ENCODE data around the gene HPSE2.

Gene HPSE2

DNA sequence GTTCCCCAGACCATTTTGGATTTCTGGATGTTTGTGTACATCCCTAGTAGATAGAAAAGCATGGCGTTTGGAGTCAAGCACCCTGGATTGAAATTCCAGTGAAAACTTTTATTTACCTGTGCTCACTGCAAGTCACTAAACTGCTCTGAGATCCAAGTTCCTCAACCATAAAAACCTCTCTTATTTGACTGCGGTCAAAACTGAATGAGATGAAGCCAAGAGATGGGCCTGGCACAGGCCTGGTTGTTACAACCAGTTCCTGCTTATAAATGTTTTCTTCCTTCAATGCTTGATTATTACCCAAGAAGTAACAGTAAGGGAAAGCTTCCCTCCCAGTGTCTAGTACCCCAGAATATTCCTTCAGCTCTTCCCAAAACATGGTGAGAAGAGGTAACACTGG lies 718.0 kb downstream of the HPSE2 start:
- Histone ChIP-seq H3K4me3 (ENCODE audit: insufficient read depth, low read length, poor library complexity, severe bottlenecking) (no peak overlapping the region), H2AFZ (ENCODE audit: low read depth, low read length, severe bottlenecking) (no peak overlapping the region), H3K36me3 (ENCODE audit: low read length) (no peaks in the 10 kb centered on the region), H3K27me3 (ENCODE audit: low read length) (no peaks in the 10 kb centered on the region), H3F3A (ENCODE audit: insufficient read depth) (no peaks in the 10 kb centered on the region), H3K9me2 (replicated peaks; ENCODE audit: insufficient read depth, low read length) (no peaks in the 10 kb centered on the region), H3K4me2 (ENCODE audit: low read depth, low read length, poor library complexity, severe bottlenecking) (no peak overlapping the region), H4K20me1 (ENCODE audit: low read depth, low read length) (no peaks in the 10 kb centered on the region), H3K9ac (ENCODE audit: low read length) (no peak overlapping the region), H3K9me3 (ENCODE audit: insufficient read depth, low read length) (no peaks in the 10 kb centered on the region), H3K79me2 (ENCODE audit: insufficient read depth, low read length) (no peaks in the 10 kb centered on the region), H3K27ac (ENCODE audit: low read depth, low read length) (no peak overlapping the region)
- TF ChIP-seq, protein P1, sequence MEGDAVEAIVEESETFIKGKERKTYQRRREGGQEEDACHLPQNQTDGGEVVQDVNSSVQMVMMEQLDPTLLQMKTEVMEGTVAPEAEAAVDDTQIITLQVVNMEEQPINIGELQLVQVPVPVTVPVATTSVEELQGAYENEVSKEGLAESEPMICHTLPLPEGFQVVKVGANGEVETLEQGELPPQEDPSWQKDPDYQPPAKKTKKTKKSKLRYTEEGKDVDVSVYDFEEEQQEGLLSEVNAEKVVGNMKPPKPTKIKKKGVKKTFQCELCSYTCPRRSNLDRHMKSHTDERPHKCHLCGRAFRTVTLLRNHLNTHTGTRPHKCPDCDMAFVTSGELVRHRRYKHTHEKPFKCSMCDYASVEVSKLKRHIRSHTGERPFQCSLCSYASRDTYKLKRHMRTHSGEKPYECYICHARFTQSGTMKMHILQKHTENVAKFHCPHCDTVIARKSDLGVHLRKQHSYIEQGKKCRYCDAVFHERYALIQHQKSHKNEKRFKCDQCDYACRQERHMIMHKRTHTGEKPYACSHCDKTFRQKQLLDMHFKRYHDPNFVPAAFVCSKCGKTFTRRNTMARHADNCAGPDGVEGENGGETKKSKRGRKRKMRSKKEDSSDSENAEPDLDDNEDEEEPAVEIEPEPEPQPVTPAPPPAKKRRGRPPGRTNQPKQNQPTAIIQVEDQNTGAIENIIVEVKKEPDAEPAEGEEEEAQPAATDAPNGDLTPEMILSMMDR (IDR thresholded peaks at IDR 0.05; ENCODE audit: insufficient read depth, low read length, poor library complexity, severe bottlenecking) = no peak
- TF ChIP-seq EZH2phosphoT487 (conservative IDR thresholded peaks at IDR 0.05; ENCODE audit: low read length) = no peak

DNA sequence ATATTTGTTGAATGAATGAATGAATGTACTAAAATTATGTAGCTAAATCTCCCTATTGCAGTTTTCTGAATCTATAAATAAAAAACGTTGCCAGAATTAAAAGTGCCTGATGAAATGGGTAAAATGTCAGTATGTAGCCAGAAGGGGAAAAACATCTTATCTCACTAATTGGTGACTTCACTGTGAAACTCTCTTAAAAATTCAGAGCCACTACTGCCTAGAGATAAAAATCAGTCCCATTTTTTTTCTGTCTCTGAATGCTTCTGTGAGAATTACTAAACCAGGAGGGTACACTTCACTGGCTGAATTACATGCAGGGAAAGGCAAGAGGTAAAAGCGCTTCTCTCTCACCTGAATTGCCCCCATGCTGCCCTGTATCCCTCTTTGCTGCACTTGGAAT lies 719.3 kb downstream of the HPSE2 start:
- Histone ChIP-seq H3F3A (ENCODE audit: insufficient read depth) (no peaks in the 10 kb centered on the region), H4K20me1 (ENCODE audit: low read depth, low read length) (no peaks in the 10 kb centered on the region), H3K9ac (ENCODE audit: low read length) (no peak overlapping the region), H3K79me2 (ENCODE audit: insufficient read depth, low read length) (no peaks in the 10 kb centered on the region), H3K27me3 (ENCODE audit: low read length) (no peaks in the 10 kb centered on the region), H3K9me3 (ENCODE audit: insufficient read depth, low read length) (no peaks in the 10 kb centered on the region), H3K27ac (ENCODE audit: low read depth, low read length) (no peak overlapping the region), H3K4me2 (ENCODE audit: low read depth, low read length, poor library complexity, severe bottlenecking) (no peak overlapping the region), H2AFZ (ENCODE audit: low read depth, low read length, severe bottlenecking) (no peak overlapping the region), H3K4me3 (ENCODE audit: insufficient read depth, low read length, poor library complexity, severe bottlenecking) (no peak overlapping the region), H3K36me3 (ENCODE audit: low read length) (no peaks in the 10 kb centered on the region), H3K9me2 (replicated peaks; ENCODE audit: insufficient read depth, low read length) (no peaks in the 10 kb centered on the region)
- TF ChIP-seq EZH2phosphoT487 (conservative IDR thresholded peaks at IDR 0.05; ENCODE audit: low read length) = no peak
- TF ChIP-seq, protein P1 (IDR thresholded peaks at IDR 0.05; ENCODE audit: insufficient read depth, low read length, poor library complexity, severe bottlenecking) = no peak

DNA sequence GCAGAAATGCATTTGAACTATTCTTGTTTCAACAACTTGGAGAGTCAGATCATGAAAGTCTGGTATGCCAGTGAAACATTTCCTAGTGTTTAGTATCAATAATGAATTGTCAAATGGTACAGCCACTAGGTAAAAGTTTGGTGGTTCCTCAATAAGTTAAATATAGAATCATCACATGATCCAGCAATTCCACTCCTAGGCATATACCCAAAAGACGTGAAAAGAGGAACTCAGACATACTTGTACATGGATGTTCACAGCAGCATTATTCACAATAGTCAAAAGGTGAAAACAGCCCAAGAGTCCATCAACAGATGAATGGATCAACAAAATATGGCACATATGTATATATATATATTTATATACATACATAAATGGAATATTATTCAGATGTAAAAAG lies 721.9 kb downstream of the HPSE2 start:
- H3F3A ChIP-seq (ENCODE audit: insufficient read depth) = no peaks in the 10 kb centered on the region
- no peak overlapping the region for H3K4me3 ChIP-seq (ENCODE audit: insufficient read depth, low read length, poor library complexity, severe bottlenecking)
- no peak overlapping the region for H2AFZ ChIP-seq (ENCODE audit: low read depth, low read length, severe bottlenecking)
- H4K20me1 ChIP-seq (ENCODE audit: low read depth, low read length) = no peaks in the 10 kb centered on the region
- H3K36me3 ChIP-seq (ENCODE audit: low read length) = no peaks in the 10 kb centered on the region
- H3K27me3 ChIP-seq (ENCODE audit: low read length) = no peaks in the 10 kb centered on the region
- H3K4me2 ChIP-seq (ENCODE audit: low read depth, low read length, poor library complexity, severe bottlenecking) = no peak overlapping the region
- TF ChIP-seq EZH2phosphoT487 (conservative IDR thresholded peaks at IDR 0.05; ENCODE audit: low read length) = no peak
- TF ChIP-seq, protein P1 (IDR thresholded peaks at IDR 0.05; ENCODE audit: insufficient read depth, low read length, poor library complexity, severe bottlenecking) = no peak
- H3K9ac ChIP-seq (ENCODE audit: low read length) = no peak overlapping the region
- no peak overlapping the region for H3K27ac ChIP-seq (ENCODE audit: low read depth, low read length)
- H3K9me3 ChIP-seq (ENCODE audit: insufficient read depth, low read length) = no peaks in the 10 kb centered on the region
- H3K79me2 ChIP-seq (ENCODE audit: insufficient read depth, low read length) = no peaks in the 10 kb centered on the region
- no peaks in the 10 kb centered on the region for H3K9me2 ChIP-seq (replicated peaks; ENCODE audit: insufficient read depth, low read length)
